NCI-H2227 treated with DMSO at 0.1 percent for 48 hours (cell line): Measurements from ENCODE around the gene CLEC4A.
"Not testable (repeated sequence)": the region's sequence is repeated elsewhere in the genome, so short reads cannot be mapped to it uniquely, and the experiment has no call there.

Experiments used
- DNase-seq: peaks from one replicate; lab custom pipeline; 2025; lab: John Stamatoyannopoulos, UW

CLEC4A gene

DNA sequence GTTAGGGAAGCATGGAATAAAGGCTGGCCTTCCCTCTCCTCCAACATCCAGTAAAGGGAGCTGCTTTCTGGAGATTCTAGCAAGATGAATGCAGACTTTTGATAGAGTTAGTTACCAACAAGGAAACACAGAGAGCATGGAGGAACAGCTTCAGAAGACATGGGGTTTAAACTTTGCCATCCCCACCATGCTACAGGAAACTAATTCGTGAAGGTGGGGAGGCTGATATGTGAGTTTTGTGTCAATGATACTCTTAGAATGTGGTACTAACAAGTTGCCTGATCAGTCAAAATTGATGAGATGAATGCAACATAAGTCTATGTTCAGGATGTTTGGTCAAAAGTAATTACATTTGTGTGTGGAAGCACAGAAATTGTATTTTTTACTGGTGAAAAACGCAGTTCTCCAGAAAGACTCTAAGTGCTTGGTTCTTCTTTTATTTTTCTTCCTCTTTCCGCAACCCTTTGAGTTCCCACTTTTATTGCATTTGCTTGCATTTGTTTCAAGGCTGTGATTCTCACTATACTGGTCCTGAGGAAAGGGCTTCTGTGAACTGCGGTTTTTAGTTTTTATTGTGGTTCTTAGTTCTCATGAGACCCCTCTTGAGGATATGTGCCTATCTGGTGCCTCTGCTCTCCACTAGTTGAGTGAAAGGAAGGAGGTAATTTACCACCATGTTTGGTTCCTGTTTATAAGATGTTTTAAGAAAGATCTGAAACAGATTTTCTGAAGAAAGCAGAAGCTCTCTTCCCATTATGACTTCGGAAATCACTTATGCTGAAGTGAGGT is at the start of gene CLEC4A:
Gene CLEC4A, plus strand, starts transcription at position 494 of the 789 bp plus-strand sequence. Its CDS starts 262 bp downstream, at position 756.
- DNase-seq = no peak

DNA sequence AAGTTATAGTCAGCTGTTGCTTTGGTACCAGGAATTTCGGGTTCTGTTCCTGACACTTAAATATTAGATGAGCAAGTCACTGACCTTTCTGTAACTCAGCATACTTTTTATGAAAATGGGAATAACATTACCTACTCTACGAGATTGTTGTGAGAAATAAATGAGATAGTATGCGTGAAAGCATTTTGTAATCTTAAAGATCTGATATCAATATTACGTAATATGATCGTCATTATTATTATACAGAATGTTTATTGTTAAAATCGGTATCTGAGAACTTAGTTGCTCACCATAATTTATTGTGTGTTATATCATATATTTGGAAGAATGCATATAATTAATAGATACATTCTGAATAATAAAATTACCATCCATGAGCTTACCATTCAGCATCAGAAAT is 47.5 kb upstream of the CLEC4A start:
- DNase-seq = no peak

DNA sequence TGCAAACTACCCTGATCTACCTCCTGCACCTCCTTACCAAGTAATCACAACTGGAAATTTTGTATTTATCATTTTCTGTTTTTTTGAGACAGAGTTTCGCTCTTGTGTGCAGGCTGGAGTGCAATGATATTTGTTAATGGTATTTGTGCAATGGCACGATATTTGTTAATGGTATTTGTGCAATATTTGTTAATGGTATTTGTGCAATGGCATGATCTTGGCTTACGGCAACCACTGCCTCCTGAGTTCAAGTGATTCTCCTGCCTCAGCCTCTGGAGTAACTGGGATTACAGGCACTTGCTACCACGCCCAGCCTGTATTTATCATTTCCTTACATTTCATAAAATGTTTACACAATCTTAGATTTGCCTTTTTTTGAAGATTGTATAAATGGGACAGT is 47.1 kb upstream of the CLEC4A start:
- DNase-seq = no peak

DNA sequence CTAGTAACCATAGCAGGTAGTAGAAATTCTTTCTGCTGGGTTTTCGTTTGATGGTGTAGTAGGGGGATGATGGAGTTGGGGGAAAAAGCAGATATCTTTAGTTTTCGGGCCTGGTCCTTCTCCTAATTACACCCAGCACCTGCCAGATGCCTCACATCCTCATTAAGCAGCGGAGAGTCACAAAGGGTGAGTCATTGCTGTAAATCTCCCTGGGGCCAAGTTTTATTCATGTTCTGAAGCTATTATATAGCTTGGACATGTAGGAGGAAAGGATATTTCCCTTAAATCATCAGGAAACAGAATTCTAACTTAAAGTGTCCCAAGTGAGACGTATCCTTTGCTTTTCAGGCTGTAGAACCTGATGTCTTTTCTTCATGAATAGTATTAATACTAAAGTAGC is 46.2 kb upstream of the CLEC4A start:
- DNase-seq = no peak

DNA sequence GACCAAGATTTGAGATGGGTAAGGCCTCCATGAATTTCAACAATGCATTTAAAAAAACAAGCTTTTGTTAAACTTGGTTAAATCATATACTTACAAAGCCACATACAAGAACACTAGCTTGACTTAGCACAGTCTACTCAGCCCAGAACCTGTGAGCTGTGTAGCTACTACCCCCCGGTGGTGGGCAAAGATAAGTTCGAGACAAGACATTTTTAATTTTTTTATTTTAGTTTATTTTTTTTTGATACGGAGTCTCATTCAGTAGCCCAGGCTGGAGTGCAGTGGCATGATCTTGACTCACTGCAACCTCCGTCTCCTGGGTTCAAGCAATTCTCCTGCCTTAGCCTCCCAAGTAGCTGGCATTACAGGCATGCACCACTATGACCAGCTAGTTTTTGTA is 45.0 kb upstream of the CLEC4A start:
- DNase-seq = no peak

DNA sequence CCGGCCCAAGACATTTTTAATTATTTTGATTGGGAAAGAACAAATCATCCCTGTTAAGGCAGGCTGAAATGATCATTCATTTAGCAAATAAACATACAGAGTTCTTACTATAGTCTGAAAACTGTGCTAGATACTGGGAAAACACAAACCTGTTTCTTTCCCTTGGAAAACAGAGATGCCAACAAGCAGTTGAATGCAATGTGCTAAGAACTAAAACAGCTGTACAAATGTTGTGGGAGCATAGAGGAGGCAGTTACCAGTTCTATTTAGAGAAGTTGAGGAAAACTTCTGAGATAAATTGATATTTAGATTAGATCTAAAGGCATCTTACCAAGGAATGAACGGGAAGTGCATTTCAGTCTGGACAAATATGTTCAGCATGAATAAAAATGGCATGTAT is 44.5 kb upstream of the CLEC4A start:
- no peak for DNase-seq

DNA sequence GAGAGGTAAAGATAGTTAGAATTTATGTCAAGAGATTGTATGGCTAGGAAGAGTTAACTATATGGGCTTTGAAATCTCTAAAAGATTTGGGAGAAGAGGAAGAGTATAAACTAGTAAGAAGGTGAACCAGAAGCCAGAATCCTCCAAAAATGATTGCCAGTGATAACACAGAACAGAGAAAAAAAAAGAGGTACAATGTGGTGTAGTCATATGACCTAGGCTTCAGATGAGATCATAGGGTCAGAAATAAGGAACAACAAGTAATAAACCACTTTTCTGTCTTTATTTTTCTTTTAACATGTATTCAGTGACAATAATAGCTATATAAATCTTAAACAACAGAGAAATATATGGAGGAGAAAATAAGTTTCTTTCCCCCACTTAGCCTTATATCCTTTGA is 43.3 kb upstream of the CLEC4A start:
- no peak for DNase-seq

DNA sequence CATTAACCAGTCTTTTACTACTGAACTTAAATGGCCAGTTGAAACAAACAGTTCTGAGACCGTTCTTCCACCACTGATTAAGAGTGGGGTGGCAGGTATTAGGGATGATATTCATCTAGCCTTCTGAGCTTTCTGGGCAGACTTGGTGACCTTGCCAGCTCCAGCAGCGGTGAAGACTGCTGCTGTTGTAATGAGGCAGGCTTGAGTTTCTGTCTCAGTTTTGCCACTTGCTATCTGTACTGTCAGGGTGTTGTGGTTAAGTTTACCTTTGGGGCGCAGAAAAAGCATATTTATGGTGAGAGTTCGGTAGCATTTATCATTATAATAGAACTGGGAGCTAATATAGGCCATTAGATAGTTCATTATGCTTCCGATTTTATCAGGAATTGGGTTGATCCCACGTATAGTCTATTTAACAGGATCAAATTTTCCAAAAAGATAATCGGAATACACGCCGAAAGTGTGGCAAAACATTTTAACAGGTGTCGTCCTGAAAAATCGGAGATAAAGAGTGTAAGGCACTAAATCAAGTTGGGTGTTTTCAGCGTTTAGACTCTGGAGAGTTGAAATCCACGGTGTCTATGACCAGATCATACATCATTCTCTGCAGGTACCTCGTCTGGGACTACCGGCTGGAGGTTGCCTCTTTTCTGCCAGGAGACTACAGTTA is 42.0 kb upstream of the CLEC4A start:
- DNase-seq = no peak

DNA sequence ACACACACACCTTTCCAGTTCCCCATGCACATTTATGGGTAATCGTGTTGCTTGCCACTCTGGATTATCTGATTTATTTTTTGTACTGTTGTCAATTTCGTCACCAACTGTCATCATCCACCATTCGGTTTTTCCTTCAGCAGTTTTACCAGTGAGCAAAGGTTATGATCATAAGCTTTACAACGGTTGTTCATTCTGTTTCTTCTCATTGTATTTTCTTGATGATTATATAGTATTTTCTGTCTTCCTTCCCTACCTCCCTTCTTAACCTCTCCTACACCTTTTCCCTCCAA is 40.7 kb upstream of the CLEC4A start:
- DNase-seq = no peak

DNA sequence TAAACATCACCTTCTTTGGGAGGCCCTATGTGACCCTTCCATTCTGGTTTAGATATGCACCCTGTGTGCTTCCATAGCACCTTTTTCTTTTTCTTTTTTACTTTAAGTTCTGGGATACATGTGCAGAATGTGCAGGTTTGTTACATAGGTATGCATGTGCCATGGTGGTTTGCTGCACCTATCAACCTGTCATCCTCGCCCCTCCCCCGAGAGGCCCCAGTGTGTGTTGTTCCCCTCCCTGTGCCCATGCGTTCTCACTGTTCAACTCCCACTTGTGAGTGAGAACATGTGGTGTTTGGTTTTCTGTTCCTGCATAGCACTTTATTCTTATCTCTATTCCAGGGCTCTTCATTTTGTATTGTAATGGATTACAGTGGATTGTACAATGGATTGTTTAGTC is 39.1 kb upstream of the CLEC4A start:
- DNase-seq = not testable (repeated sequence)

DNA sequence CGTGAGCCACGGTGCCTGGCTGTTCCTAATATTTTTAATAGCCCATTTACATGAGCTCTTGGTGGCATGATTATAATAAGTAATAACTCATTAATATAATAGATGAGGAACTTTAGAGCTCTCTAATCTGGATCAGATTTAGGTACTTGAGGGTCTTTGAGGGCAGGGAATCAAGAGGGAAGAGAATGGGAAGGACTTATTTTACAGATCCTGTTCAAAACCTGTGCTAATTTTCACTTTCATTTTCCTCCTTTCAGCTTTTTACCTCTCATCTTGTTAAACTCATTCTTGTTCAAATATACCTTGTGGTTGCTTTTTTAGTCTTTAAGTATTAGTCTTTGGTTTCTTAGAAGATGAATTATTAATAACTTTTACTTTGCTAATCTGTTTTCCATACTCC is 35.8 kb upstream of the CLEC4A start:
- DNase-seq = no peak

DNA sequence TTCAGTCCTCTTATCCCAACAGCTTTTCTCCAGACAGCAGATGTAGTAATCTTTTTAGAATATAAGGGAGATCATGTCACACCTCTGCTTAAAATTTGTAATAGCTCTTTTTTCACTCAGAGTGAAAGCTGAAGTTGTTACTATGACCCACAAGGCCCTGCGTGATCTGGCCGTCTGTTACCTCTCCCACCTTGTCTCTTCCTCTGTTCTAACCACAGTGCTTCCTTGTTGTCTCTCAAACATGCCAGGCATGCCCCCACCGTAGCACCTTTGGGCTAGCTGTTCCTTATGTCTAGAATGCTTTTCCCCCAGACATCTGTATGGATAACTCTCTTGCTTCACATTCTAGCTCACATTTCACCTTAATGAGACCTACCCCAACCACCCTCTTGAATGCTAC is 34.8 kb upstream of the CLEC4A start:
- no peak for DNase-seq

DNA sequence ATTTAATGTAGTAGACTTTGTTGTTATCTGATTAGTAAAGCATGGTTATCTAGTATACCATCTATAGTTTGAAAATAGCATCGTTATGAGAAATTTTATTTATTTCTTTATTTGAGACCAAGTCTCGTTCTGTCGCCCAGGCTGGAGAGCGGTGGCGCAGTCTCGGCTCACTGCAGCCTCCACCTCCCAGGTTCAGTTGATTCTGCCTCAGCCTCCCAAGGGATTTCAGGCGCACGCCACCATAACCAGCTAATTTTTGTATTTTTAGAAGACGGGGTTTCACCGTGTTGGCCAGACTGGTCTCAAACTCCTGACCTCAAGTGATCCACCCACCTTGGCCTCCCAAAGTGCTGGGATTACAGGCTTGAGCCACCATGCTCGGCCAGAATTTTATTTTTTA is 34.1 kb upstream of the CLEC4A start:
- not testable (repeated sequence) for DNase-seq

DNA sequence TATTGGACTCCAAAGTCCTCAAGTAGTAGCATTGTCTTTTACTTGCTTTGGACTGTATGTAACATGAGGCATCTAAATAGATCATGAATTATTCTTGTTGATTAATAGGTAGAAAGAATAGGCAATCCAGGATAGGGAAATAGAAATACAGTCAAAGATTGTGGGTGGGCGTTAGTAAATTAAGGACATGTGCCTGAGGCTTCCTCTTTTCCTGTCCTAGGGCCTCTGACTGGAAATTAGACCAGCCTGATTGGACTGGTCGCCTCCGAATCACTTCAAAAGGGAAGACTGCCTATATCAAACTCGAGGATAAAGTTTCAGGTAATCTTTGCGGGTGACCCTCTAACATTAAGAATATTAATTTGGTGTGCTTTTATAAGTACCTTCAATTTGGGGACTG is 33.7 kb upstream of the CLEC4A start:
- DNase-seq = no peak

DNA sequence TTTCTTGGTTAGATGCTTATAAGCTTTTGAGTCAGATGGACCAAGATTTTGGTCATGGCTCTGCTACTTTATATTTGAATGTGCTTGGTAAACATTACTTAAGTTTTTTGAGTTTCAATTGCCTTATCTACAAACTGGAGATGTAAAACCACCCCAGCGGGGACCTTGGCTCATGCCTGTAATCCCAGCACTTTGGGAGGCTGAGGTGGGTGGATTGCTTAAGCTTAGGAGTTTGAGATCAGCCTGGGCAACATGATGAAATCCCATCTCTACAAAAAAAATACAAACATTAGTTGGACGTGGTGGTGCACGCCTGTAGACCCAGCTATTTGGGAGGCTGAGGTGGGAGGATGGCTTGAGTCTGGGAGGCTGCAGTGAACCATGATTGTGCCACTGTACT is 30.1 kb upstream of the CLEC4A start:
- no peak for DNase-seq

DNA sequence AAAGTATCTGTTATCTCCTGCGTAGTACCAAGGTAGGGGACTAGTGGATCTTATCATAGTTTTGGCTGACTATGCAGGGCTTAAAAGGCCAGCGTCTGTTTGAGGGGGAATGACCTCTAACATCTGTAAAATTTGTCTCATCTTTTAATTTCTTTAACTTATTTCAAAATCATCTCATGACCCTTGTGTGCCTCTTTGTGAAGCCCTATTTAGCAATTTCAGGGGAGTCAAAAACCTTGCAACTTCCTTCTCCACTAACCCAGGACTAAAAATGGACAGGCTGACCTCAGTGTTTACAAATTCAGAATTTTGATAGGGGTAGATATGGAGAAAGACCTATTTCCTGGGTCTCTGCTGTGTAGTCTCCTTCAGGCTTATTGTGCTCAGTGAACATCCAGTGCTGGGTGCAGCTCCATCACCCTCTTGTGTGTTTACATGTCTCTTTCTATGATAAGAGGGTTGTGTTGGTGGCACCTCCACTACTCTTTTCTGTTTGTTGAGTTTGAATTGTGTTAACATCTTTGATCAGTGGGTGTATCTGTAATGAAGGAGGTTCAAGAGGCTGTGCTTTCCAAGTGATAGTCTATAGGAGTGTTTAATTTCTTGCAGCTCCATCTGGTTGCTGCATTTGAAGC is 27.0 kb upstream of the CLEC4A start:
- DNase-seq = no peak

DNA sequence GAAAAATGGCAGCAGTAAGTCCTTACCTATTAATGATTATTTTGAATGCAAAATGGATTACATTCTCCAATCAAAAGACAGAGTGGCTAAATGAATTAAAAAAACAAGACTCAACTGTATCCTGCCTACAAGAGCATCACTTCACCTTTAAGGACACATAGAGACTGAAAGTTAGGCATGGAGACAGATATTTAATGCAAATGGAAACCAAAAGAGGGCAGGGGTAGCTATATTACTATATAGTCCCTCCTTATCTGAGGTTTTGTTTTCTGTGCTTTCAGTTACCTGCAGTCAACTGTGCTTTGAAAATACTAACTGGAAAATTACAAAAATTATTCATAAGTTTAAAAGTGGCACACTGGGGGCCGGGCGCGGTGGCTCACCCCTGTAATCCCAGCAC is 24.2 kb upstream of the CLEC4A start:
- DNase-seq = no peak

DNA sequence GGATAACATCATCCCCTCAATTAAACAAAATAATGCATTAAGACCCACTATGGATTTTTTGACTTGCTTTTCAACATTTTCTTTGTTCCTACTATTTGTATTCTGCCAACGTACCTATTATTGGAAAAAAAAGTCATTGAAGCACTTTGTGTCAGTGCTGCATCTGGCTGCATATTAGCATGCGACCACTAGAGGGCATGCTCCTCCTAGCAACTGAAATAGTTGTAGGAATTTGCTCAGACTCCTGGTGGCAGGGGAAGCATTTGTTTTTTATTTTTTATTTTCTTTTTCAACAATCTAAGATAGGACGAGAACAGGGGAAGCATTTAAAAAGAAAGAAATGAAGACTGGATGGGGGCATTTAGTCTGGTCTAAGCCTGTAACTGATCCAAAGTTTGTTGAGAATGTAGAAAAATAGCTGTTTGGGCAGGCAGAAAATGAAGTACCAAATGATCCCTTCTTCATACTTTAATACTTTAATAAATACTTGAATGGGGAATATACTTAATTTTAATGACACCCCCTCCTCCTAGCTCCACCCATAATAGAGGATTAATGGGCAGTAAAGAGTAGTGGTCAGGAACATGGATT is 14.5 kb upstream of the CLEC4A start:
- peak; percentile 31 for DNase-seq

DNA sequence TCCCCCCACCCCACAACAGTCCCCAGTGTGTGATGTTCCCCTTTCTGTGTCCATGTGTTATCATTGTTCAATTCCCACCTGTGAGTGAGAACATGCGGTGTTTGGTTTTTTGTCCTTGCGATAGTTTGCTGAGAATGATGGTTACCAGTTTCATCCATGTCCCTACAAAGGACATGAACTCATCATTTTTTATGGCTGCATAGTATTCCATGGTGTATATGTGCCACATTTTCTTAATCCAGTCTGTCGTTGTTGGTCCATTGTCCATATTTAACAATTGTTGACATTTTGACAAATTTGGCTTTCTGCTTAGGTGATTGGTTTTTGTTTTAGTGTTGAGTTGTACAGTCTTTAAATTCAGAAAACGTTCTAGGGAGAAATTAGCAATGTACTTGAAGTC is 10.3 kb upstream of the CLEC4A start:
- not testable (repeated sequence) for DNase-seq

DNA sequence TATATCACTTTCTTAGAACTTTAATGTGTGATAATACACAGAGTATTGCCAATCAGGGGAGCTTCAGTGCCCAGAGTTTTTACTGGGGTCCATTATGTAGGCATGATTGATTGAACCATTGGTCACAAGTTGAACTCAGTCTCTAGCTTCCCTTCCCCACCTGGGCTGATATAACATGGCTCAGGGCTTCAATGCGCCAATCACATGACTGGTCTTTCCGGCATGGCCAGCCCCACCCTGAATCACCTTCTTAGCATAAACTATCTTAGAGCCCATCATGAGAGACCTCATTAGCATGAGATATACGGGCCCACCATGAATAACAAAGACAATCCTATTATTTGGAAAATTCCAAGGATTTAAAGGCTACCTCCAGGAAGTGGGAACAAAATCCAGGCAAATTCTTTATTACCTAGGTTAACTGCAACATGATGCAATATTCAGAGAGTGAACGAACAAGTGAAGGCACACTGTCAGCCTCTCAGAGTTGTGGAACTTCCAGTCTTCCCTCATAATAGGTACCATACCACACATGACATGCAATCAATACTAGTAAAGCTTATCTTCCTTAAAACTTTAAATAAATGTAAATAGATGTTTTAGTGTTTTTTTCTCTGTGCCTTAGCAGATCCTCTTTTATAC is 3.2 kb upstream of the CLEC4A start:
- DNase-seq = no peak

DNA sequence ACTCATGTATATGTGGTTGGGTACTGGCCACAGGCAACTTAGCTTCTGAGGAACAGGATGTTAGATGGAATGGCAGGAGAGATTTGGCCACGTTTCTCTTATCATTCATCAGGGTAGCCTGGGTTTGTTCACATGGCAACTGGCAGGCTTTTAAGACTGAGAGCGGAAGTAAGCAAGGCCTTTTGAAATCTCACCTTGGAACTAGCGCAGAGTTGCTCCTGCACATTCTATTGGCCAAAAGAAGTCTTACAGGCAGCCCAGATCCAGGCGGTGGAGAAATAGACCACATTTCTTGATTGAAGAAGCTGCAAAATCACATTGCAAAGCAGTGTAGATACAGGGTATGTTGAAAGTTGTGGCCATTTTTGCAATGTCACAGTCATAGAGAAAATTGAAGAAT is 3.7 kb downstream of the CLEC4A start:
- no peak for DNase-seq

DNA sequence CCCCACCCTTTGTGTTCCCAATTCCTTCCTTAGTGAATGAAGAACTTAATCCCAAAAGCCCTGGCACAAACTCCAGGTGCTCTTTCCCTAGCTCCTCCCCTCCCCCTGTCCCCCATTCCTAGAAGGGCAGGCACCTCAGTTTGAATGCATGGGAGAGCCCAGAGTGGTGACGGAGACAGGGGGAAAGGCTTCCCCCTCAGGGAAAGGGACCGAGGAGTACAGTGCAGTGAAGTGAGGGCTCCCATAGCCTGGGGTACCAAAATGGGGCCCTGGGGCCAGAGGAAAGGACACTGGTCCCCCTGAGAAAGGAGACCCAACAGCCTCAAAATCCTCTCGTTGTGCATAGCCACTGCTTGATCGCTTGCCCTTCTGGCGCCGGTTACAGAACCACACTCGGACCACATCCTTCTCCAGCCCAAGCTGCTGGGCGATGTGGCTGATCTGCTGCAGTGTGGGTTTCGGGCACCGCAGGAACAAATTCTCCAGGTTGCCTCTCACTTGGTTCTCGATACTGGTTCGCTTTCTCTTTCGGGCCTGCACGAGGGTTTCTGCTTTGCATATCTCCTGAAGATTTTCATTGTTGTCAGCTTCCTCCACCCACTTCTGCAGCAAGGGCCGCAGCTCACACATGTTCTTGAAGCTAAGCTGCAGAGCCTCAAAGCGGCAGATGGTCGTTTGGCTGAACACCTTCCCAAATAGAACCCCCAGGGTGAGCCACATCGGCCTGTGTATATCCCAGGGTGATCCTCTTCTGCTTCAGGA is 10.4 kb downstream of the CLEC4A start:
- not testable (repeated sequence) for DNase-seq
